Right lung (tissue), 5 donors: ENCODE measurements around the gene ZGLP1. TPM values are rescaled to one million over a fixed set of nuclear protein-coding genes. Genes with fewer than 3 reads are reported as not detected.

Source experiments
- DNase-seq, 2 donors: peaks; one replicate each; pipeline ENCODE4 v3.0.0-alpha.2; 2013
- polyA plus RNA-seq, 5 donors: library from polyadenylated mRNA; unstranded; fragments of 120-200 nt; gene quantifications; one replicate each; pipeline versions ENCODE4 v1.2.1 to v1.2.3, GENCODE V29; 2013; ENCODE audit warnings: inconsistent platforms in 1 of 5, low replicate concordance in 1 of 5; ENCODE audit not compliant: insufficient read length in 5 of 5, insufficient read depth in 1 of 5

Gene ZGLP1
- polyA plus RNA-seq, 5 donors = 5.1 to 12.8 (median 8.4) TPM

DNA sequence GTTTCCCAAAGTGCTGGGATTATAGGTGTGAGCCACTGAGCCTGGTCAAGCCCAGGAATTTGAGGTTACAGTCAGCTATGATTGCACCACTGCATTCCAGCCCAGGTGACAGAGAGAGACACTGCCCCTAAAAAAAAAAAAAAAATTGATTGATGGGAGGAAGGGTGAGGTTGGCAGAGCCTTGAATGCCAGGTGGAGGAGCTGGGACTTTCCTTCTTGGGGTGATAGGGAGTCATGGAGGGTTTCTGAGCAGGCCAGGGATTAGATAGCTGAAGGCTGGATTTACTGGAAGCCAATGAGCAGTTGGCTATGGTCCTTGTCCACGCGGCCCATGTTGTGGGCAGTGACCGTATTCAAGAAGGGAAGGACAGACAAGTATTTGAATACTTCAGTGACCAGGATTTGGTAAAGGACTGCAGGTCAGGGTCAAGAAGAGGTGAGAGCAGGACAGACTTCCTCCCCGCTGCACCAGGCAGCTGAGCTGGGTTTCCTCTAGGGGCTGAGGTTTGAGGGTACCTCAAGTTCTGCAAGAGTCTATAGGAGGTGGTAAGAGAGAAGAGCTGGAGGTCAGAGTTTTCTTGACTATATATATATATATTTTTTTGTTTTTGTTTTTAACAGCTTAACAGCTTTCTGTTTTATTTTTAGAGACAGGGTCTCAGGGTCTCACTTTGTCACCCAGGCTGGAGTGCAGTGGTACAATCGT is 29.7 kb downstream of the ZGLP1 start:
- DNase-seq = no peak

DNA sequence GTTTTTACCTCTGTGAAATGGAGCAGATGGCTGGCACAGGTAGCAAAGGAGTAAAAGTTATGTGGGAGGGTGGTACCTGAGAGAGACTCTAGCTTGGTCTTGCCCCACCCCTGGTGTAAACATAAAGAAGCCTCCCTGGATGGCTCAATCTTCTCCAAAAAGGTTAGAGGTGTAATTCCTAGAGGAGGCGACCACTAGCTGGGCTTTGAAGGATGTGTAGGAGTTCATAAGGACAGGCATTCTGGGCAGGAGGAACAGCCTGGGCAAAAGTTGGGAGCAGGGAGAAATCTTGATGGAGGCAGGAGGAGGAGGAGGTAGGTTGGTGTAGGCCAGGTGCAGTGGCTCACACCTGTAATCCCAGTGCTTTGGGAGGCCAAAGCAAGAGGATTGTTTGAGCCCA is 30.7 kb downstream of the ZGLP1 start:
- DNase-seq = no peak

DNA sequence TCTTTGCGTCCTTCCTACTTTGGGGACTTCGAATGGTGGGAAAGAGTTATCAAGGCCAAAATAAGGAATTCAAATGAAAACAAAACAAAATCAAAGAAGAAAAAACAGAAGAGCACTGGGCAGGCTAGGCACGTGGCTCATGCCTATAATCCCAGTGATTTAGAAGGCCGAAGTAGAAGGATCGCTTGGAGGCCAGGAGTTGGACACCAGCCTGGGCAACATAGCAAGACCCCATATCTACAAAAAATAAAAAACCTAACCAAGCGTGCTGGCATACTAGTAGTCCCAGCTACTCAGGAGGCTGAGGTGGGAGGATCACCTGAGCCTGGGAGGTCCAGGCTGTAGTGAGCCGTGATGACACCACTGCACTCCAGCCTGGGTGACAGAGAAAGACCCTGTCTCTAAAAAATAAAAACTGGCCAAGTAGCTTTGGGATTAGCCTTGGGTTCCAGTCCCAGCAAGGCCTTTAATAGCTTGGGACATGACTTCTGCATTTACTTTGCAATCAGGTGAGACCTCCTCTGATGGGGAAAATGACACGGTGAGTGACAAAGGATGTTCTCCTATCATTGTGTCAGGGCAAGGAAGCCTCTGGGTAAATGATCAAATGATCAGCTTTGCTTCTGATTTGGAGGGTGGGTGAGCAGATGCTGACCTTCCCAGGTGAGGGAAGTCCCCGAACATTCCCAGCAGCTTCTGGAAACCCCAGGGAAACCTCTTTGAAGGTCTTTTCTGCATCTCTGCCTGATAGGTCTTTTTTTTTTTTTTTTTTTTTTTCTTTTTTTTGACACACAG is 31.6 kb downstream of the ZGLP1 start:
- DNase-seq = no peak

DNA sequence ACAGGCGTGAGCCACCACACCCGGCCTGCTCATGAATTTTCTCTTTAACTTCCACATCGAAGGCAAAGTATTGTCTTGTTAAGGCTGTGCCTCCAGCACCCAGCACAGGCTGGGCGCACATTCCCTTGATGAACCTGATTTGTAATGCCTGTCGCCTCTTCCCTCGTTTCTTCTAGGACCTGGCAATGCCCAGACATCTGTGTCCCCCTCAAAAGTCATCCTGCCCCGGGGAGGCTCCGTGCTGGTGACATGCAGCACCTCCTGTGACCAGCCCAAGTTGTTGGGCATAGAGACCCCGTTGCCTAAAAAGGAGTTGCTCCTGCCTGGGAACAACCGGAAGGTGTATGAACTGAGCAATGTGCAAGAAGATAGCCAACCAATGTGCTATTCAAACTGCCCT is 35.0 kb downstream of the ZGLP1 start:
- DNase-seq = no peak

DNA sequence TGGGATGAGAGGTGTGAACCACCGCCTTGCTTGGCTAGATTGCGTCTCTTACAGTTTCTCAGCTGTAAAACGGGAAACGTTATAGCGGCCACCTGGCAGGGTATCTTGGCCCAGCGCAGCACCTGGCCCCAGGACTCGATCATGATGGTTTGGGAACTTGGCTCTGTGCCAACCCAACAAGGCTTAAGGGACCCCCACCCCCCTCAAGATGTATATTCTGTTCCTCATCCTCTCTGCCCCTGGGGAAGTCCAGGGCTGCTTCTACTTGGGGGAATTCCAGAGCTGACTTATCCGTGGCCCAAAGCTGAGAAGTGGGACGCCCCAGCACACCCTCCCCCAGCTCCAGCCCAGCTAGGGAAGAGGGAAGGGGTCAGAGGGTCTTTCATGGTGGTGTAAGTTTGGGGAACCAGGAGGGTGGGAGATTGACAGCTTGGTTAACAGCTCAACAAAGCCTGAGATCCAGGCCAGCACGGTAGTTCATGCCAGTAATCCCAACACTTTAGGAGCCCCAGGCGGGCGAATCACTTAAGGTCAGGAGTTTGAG is 38.0 kb downstream of the ZGLP1 start:
- DNase-seq = no peak

DNA sequence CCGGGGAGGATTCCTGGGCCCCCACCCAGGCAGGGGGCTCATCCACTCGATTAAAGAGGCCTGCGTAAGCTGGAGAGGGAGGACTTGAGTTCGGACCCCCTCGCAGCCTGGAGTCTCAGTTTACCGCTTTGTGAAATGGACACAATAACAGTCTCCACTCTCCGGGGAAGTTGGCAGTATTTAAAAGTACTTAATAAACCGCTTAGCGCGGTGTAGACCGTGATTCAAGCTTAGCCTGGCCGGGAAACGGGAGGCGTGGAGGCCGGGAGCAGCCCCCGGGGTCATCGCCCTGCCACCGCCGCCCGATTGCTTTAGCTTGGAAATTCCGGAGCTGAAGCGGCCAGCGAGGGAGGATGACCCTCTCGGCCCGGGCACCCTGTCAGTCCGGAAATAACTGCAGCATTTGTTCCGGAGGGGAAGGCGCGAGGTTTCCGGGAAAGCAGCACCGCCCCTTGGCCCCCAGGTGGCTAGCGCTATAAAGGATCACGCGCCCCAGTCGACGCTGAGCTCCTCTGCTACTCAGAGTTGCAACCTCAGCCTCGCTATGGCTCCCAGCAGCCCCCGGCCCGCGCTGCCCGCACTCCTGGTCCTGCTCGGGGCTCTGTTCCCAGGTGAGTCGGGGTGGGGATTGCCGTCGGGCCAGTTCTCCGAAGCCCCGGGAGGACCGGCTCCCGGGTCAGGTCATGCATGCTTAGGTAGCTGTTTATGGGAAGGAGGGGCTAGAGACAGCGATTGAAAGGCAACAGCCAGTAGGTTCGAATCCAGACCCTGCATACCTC is 38.8 kb downstream of the ZGLP1 start, which contains the start of gene ICAM1:
Gene ICAM1, plus strand, starts transcription at position 505 of the 779 bp plus-strand sequence. Its CDS starts 40 bp downstream, at position 545.
- no peak for DNase-seq

DNA sequence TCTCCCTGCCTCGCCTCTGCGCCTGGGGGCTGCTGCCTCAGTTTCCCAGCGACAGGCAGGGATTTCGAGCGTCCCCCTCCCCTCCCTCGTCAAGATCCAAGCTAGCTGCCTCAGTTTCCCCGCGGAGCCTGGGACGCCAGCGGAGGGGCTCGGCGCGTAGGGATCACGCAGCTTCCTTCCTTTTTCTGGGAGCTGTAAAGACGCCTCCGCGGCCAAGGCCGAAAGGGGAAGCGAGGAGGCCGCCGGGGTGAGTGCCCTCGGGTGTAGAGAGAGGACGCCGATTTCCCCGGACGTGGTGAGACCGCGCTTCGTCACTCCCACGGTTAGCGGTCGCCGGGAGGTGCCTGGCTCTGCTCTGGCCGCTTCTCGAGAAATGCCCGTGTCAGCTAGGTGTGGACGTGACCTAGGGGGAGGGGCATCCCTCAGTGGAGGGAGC is 39.4 kb downstream of the ZGLP1 start:
- no peak for DNase-seq

DNA sequence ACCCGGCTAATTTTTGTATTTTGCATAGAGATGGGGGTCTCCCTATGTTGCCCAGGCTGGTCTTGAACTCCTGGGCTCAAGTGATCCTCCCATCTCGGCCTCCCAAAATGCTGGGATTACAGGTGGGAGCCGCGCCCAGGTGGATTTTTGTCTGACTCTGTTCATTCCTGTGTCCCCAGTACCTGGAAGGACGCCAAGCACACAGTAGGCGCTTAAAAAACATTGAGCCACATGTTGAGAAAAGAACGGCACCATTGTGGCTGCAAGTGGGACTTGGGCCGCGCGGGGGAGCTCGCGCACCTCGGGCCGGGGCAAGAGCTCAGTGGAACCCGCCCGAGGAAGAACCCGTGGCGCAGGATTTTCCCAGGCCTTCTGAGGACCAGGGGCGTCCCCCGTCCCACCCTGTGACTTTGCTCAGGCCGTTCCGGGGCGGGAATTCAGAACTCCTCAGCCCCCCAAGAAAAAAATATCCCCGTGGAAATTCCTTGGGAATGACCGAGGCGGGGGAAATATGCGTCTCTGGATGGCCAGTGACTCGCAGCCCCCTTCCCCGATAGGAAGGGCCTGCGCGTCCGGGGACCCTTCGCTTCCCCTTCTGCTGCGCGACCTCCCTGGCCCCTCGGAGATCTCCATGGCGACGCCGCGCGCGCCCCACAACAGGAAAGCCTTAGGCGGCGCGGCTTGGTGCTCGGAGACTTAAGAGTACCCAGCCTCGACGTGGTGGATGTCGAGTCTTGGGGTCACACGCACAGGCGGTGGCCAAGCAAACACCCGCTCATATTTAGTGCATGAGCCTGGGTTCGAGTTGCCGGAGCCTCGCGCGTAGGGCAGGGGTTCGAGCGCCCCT is 40.1 kb downstream of the ZGLP1 start:
- peak in 1 of 2 donors; percentile 73 for DNase-seq

DNA sequence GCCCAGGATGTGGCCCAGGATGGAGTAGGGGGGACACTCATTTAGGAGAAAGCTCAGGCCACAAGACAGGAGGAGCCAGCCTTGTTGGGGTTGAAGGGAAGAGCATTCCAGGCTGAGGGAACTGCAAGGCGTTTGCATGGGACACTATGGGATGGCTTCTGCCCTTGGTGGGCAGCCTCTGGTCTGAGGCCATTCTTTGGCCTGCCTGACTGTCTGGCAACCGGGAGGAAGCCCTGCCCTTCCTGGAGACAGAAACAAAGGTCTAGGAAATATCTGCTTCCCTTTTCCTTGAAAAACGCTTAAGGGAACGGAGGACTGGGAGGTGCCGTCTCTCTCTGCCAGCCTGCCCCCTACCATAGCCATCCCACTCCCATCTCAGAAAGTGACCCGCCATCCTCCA is 41.5 kb downstream of the ZGLP1 start:
- DNase-seq = no peak

DNA sequence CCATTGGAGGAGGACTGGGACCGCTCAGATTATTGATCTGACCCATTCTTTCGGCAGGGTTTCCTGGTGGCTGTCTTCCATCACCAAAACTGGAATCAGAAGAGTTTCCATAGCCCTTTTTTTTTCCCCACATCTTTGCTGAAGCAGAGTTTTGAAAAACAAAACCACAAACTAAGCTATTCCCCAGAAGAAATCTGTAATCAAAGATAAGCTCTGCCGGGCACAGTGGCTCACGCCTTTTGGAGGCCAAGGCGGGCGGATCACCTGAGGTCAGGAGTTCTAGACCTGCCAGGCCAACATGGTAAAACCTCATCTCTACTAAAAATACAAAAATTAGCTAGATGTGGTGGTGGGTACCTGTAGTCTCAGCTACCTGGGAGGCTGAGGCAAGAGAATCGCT is 42.9 kb downstream of the ZGLP1 start:
- DNase-seq = no peak

DNA sequence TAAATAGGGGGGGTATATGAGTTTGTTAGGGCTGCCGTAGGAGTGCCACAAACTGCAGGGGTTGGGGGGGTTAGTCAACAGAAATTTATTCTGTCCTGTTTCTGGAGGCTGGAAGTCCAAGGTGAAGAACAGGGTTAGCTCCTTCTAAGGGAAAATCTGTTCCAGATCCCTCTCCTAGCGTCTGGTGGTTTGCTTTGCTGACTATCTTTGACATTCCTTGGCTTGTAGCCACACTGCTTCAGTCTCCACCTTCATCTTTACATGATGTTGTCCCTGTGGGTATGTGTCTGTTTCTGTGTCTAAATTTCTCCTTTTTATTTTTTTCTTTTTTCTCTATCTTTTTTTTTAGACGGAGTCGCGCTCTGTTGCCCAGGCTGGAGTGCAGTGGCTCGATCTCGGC is 46.8 kb downstream of the ZGLP1 start:
- no peak for DNase-seq

DNA sequence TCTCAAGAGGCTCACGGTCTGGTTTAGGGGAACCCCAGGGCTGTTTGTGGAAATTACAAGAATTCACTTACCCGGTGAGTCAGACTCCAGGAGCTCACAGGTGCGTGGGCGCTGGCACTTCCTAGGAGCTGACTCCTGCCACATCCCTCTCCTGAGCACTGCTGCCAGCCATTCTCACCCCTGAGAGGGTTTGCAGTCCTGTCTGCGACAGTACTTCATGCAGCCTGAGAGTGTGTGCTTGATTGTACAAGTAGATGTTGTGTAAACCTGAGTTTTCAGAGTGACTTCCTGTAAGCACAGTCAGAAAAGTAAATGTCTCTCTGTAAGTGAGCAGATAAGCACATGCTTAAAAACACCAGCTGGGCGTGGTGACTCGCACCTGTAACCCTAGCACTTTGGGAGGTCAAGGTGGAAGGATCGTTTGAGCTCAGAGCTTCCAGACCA is 49.5 kb downstream of the ZGLP1 start:
- DNase-seq = no peak

DNA sequence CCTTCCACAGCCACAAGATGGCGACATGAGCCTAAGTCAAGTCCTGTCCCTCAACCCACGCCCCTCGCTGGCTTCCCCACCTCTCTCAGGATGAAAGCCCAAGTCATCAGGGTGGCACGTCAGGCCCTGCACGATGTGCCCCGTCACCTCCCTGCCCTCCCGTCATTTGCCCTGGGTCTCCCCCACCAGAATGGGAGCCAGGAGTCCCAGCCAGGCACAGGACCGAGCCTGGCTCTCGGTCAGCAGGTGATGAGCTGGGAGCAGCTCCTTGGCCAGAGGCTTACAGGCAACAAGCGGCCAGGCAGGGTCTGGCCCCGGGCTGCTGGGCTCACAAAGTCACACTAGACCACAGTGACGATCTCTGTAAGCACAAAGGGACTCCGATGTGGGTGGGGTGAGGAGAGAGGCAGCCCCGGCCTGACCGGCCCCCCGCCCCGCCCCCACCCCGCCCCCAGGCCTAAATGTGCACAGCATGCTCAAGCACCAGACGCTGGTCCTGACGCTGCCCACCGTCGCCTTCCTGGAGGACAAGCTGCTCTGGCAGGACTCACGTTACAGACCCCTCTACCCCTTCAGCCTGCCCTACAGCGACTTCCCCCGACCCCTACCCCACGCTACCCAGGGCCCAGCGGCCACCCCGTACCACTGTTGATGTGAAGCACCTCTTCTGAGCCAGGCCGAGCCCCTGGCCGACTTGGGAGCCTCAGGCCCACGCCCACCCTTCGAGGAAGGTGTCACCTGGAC is 50.3 kb downstream of the ZGLP1 start:
- DNase-seq = peak; percentile 72 to 80

DNA sequence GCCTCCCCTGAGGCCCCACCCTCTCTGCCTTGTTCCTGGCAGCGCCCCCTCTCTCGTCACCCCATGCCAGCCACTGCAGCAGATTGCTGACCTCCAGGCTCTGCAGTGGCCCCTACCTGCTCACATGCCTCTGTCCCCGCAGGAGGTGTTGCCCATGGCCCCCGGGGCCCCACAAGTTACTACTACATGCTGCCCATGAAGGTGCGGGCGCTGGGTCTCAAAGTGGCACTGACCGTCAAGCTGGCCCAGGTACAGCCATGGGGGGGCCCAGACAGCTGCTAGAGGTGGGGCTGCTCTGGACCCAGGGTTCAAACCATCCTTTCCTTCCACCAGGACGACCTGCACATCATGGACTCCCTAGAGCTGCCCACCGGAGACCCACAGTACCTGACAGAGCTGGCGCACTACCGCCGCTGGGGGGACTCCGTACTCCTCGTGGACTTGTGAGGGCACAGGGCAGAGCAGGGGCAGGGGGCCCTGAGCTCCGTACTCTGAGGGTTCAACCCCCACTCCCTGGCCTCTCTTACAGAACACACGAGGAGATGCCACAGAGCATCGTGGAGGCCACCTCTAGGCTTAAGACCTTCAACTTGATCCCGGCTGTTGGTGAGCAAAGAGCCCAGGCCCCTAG is 51.4 kb downstream of the ZGLP1 start:
- no peak for DNase-seq

DNA sequence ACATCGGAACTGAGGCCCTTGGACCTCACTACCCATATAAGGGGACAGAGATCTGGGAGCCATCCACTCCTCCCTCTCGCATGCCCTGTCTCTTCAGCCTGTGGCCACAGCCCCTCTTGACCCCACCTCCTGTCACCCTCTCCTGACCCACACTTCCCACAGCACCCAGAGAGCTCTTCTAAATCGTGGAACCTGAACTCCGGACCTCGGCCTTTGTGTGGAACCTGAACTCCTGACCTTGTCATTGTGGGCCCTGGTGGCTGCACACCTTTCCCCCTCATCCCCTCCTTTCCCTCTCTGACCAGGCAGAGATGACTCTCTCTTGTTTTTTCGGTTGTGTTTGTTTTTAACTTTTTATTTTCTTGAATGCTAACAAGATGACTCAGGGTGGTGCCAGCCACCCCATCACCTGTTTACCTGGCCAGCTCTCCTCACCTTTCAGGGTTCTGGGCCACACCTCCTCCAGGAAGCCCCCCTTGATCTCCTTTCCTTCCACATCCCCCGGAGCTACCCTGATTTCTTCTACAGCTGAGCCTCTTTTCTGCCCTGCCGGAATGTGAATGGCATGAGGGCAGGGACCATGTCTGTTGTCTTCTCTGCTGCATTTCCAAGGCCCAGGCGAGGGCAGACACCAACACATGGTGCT is 52.5 kb downstream of the ZGLP1 start:
- DNase-seq = no peak

DNA sequence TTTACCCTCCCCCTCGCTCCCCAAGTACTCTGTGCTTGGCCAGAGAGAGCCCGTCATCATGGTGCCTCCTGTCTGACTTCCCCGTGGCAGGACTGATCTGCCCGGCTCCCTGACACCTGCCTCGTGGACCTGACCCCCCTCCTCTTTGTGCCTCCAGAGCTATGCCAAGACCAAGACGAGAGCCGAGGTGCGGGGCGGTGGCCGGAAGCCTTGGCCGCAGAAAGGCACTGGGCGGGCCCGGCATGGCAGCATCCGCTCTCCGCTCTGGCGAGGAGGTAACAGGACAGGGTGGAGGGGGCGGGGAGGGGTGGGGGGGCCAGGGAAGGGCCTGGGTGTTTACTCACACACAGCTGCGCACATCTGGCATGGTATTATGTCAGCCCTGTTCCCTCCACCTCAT is 53.1 kb downstream of the ZGLP1 start:
- DNase-seq = no peak

DNA sequence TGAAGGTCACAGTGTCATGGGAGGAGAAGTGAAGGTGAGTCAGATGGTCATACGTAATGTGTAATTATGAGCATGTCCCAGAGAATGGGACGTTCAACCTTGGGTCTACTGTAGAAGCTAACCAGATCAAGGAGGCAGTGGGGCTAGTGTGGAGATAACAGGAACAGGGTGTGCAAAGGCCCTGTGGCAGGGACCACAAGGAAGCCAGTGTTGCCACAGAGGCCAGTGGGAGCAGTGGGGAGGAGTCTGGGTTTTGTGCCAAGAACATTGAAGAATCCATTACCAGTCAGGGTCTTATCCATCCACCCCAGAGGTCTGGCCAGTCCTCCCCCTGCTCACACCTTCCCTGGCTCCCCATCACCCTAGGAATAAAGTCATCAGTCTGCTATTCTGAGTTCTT is 54.3 kb downstream of the ZGLP1 start:
- no peak for DNase-seq
